Skin epidermis (tissue), 12 donors: ENCODE measurements around the gene NFYB.
A peak's percentile ranks its signal among the peaks of the same experiment; 100 is the strongest.
"Not testable (repeated sequence)": the region's sequence is repeated elsewhere in the genome, so short reads cannot be mapped to it uniquely, and the experiment has no call there.

ENCODE experiments used
- H3K27ac ChIP-seq, 21 experiments: fragments of 200-600 bp; sonication (generic) in 11 of 21; one replicate each; pipeline ENCODE4 v1.5.0; 2020; ENCODE audit warnings: mild to moderate bottlenecking in 3 of 21, inconsistent platforms in 2 of 21, moderate library complexity in 2 of 21
- H3K4me3 ChIP-seq, 7 experiments: fragments of 200-600 bp; sonication (generic) in 2 of 7; one replicate each; pipeline ENCODE4 v1.5.0; 2020; ENCODE audit warnings: inconsistent platforms in 2 of 7, mild to moderate bottlenecking in 2 of 7, moderate library complexity in 1 of 7

NFYB gene

GRCh38 chr12:104164634-104165033 is 26.6 kb upstream of the NFYB start:
- H3K4me3 ChIP-seq: no peak overlapping the region
- no peak overlapping the region for H3K27ac ChIP-seq

GRCh38 chr12:104163631-104164030 is 25.6 kb upstream of the NFYB start:
- Histone ChIP-seq H3K27ac (no peak overlapping the region), H3K4me3 (no peak overlapping the region)

- not testable (repeated sequence) for H3K27ac ChIP-seq, H3K4me3 ChIP-seq
Observed at GRCh38 chr12:104163028-104163427, 25.0 kb upstream of the NFYB start.

GRCh38 chr12:104155711-104156555 is 17.9 kb upstream of the NFYB start:
- H3K27ac ChIP-seq: no peak overlapping the region

GRCh38 chr12:104154806-104155205 is 16.8 kb upstream of the NFYB start:
- Histone ChIP-seq H3K4me3 (no peak overlapping the region), H3K27ac (no peak overlapping the region)

More at GRCh38 chr12:104155711-104156555, 17.9 kb upstream of the NFYB start:
- H3K4me3 ChIP-seq: no peak overlapping the region

- Histone ChIP-seq H3K4me3 (no peak overlapping the region), H3K27ac (no peak overlapping the region)
Observed at GRCh38 chr12:104154286-104154685, 16.3 kb upstream of the NFYB start.

GRCh38 chr12:104152685-104153241 is 14.8 kb upstream of the NFYB start:
- no peak overlapping the region for H3K27ac ChIP-seq
- no peak overlapping the region for H3K4me3 ChIP-seq

GRCh38 chr12:104150416-104150815 is 12.4 kb upstream of the NFYB start:
- Histone ChIP-seq H3K4me3 (no peak overlapping the region), H3K27ac (no peak overlapping the region)

- Histone ChIP-seq H3K4me3 (no peak overlapping the region), H3K27ac (no peak overlapping the region)
Observed at GRCh38 chr12:104147346-104147745, 9.3 kb upstream of the NFYB start.

GRCh38 chr12:104143918-104144317 is 5.9 kb upstream of the NFYB start:
- no peak overlapping the region for H3K4me3 ChIP-seq
- H3K27ac ChIP-seq: no peak overlapping the region

GRCh38 chr12:104143002-104143401 is 5.0 kb upstream of the NFYB start:
- Histone ChIP-seq H3K27ac (no peak overlapping the region), H3K4me3 (no peak overlapping the region)

GRCh38 chr12:104142543-104142942 is 4.5 kb upstream of the NFYB start:
- Histone ChIP-seq H3K27ac (no peak overlapping the region), H3K4me3 (no peak overlapping the region)

GRCh38 chr12:104138797-104139152 is 765 bp upstream of the NFYB start:
- H3K27ac ChIP-seq: peak overlapping the region in 19 of 21 experiments; percentile 34 to 91 (median 81)
- H3K4me3 ChIP-seq: peak overlapping the region in 6 of 7 experiments; percentile 20 to 44 (median 34)

- Histone ChIP-seq H3K27ac (peak overlapping the region; percentile 54 to 93 (median 84)), H3K4me3 (peak overlapping the region; percentile 57 to 74 (median 66))
Observed at GRCh38 chr12:104137001-104137901, 759 bp downstream of the NFYB start.

- Histone ChIP-seq H3K4me3 (peak overlapping the region in 6 of 7 experiments; percentile 57 to 74 (median 68)), H3K27ac (peak overlapping the region in 8 of 21 experiments; percentile 80 to 93 (median 86))
Observed at GRCh38 chr12:104136577-104136976, 1.4 kb downstream of the NFYB start.

- no peak overlapping the region for H3K4me3 ChIP-seq
- H3K27ac ChIP-seq: no peak overlapping the region
Observed at GRCh38 chr12:104134882-104135281, 3.1 kb downstream of the NFYB start.

GRCh38 chr12:104133866-104134265 is 4.1 kb downstream of the NFYB start:
- Histone ChIP-seq H3K27ac (no peak overlapping the region), H3K4me3 (no peak overlapping the region)

GRCh38 chr12:104133321-104133720 is 4.7 kb downstream of the NFYB start:
- no peak overlapping the region for H3K27ac ChIP-seq
- no peak overlapping the region for H3K4me3 ChIP-seq

GRCh38 chr12:104132351-104132956 is 5.6 kb downstream of the NFYB start:
- no peak overlapping the region for H3K27ac ChIP-seq
- H3K4me3 ChIP-seq: no peak overlapping the region

GRCh38 chr12:104131609-104132008 is 6.4 kb downstream of the NFYB start:
- Histone ChIP-seq H3K4me3 (no peak overlapping the region), H3K27ac (no peak overlapping the region)
